HG02870 (cell line): ENCODE data around the gene EPHB1.

Experiments
- ATAC-seq: cut with Tn5 transposase; IDR thresholded peaks from one replicate; pipeline ENCODE4 v1.9.1; 2021; ENCODE audit warnings: mild to moderate bottlenecking, moderate library complexity; ENCODE audit not compliant: unreplicated experiment

Gene EPHB1

DNA sequence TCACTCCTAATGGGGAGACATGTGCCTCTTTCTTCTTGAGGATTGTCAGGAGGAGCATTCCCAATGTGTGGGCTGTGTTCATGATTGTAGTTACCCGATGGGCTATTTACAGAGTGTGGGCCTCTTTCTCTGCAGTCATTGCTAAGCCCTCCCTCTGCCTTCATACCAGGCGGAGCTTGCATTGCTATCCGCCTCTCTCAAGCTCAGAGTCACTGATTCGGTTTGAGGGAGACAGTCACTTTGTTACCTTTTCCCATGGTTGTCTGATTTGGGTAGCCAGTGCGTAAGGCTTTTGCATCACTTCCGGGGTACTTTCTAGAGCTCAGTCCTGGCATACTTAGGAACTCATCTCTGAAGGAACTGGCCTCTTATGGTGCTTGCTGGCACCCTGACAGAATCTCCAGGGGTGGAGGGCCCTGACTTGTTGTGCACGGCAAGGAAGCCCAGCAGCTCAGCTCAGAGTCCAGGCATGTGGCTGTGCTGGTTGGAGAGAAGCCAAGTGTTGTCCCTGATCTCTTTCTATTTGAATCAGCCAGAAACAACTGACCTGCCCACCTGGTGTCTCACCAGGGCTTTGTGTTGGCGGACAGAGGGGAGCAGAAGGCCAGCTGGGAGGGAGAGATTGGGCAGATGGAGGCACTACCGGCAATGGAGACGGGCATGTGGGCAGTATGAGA, 79.8 kb downstream of the EPHB1 start:
- no peak for ATAC-seq

DNA sequence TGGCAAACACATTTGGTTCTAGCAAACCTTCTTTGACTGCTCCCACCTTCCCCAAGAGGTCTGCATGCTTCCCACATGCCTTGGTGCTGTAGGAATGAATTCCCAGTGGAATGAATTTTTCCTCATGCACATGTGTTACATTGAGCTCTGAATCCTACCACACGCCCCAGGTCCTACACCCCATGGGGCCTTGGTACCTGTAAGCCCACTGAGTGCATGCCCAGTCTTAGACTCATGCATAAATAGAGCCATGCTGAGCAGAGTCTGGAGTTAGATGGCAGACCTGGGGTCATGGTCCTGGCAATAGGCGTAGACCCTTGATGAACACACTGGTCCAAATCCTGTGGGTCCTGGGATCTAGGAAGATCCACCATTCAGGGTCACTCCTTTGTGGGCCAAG, 81.8 kb downstream of the EPHB1 start:
- ATAC-seq, result no peak

DNA sequence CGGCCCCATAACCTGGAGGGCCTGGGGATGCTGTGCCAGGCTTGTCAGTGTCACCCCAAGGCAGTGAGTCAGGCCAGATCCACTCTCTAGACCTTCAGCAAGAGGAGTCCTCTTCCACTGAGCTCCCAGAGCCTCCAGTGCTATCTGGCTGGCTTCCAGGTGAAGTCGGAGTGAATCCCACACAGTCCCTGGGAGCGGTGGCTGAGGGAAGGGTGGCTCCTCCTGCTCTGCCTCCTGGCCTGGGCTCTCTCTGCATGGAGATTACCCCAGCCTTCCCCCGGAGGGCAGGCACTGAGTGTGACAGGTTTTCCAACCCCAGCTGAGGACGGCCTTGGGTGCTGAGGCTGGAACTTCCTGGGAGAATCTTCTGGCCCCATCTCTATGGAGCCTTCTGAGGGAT, 82.7 kb downstream of the EPHB1 start:
- no peak for ATAC-seq

DNA sequence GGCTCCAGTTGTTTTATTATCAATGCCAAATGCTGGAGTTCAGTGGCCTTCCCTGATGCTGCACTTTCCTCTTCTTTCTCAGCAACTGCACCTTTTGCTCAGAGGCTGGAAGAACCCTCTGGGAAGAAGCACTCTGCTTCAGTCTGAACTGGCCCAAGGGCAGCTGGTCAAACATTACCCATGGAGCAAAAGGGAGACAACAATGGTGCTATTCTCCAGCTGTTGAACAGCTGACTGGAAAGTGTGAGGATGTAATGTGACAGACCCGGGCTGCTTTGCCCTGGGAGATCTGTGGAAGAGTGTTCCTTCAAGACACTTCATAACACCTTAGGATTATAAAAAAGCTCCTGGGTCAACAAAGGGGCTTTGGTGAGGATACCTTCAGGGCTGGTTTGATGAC, 84.9 kb downstream of the EPHB1 start:
- ATAC-seq, result no peak

DNA sequence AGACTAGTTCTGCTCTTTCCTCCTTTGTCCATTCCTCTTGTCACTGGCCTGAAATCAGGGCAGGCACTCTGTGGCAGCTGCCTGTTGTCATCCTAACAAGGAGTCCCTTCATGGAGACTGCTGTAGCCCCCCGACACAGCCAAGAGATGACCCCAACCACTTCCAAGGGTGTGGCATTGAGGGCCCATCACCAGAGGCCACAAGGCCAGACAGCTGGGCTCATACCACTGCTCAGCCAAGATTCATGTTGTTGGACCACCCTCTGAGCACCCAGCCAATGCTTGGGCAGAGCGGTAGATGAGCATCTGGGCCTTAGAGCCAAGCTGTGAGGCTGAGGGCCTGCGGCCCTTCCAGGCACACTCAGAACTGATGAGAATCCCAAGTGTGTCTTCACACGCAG, 85.4 kb downstream of the EPHB1 start:
- no peak for ATAC-seq

DNA sequence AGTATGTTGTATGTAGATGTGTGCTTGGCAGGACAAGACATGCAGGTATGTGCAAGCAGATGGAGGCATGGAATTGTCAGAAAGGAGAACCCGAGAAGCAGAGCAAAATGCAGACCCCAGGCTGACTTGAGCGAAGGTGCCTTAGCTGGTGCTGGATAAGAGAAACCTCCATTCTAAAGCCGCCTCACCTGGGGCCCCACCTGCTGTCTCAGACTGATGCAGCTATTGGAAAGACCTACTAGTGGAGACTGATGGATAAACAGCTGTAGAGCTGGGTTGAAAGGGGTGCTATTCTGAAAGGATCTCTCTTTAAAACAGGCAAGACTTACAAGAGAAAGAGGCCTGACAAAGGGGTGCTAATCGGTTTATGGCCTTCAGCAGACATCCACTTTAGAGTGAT, 86.2 kb downstream of the EPHB1 start:
- ATAC-seq, result no peak

DNA sequence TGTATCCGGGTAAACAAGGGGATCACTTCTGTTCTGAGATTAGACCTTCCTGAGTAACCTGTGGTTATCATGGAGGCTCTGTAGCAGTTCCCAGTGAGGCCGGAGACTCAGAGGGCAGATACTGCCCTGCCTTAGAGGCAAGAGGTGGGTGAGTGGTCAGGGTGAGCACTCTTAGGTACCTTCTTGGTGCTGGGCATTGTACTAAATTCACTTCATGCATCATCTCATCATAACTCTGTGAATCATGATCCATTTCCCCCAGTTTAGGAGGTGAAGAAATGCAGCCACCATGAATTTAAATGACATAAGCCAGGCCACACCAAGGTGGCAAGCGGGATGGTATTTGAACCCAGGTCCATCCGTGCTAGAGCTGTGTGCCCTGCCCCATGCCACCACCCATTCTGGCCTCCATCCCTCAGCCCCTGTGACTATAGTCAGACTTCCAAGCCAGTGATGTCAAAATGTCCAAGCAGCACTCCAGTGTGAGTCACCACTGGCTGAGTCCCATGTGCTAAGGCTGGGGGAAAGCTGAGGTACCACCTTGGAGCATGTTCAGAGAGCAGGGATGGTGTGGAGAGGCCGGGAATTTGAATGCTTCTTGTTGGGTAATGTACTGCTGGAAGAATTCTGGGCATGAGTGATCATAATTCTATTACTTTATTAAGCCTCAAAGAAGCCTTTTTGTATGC, 88.8 kb downstream of the EPHB1 start:
- ATAC-seq, result no peak

DNA sequence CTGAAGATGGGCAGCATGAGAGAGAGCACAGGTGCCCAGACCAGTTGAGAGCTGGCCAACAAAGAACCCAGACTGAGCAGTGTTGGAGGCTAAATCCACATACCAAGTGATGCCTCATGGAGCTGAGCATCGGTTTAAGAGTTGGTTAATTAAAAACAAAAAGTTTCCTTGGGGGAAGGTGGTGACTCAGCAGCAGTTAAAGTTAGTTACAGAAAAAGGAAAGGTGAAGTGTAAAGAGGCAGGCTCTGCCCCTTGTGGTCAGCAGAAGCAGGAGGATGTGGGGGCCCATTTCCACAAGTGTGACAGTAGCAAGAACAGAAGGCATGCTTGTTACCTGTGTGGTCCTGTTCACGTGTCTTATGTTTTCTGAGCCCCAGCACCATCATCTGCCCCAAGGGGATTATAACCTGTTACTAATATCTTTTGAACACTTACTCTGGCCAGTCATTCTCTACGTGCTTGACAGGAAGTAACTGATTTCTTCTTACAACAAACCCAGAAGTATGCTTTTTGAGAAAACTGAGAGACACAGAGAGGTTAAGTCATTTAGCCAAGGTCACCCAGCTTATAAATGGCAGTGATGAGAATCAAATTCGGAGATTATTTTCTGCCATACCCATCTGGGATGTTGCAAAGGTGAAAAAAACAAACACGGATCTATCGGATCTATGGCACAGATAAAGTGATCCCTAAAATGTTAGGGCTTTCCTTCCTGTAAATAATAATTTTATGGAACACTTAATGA, 91.0 kb downstream of the EPHB1 start:
- ATAC-seq, result peak; percentile 86

DNA sequence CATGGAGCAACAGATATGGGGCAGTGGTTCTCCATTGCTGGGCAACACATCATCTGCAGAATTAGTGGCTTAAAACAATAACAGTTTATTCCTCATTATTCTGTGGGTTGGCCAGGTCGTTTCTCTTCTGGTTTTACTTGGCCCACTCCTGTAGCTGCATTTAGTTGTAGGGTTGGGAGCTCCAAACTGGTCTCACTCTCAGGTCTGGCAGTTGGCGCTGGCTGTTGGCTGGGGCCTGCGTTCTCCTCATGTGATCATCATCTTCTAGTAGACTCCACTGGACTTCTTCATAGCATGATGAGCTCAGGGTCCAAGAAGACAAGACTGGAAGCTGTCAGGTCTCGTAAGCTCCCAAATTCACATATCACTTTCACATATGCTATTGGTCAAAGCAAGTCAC, 91.9 kb downstream of the EPHB1 start:
- no peak for ATAC-seq

DNA sequence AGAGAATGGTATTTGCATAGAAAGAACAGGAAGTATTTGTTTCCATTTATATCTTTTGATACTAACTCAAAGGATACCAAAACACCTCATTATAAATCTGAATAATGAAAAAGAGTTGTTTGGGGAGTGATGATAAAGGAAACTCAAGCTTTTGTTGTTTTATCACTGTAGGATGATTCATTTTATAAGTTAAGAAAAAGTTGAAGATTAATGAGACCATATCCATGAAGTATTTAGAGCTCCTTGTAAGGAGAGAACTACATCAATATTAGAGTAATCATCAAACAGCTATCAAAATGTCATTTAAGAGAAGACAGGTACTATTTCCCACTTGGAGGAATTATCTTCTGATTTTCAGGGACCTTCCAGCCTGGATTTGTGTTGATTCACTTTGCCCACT, 92.5 kb downstream of the EPHB1 start:
- no peak for ATAC-seq

DNA sequence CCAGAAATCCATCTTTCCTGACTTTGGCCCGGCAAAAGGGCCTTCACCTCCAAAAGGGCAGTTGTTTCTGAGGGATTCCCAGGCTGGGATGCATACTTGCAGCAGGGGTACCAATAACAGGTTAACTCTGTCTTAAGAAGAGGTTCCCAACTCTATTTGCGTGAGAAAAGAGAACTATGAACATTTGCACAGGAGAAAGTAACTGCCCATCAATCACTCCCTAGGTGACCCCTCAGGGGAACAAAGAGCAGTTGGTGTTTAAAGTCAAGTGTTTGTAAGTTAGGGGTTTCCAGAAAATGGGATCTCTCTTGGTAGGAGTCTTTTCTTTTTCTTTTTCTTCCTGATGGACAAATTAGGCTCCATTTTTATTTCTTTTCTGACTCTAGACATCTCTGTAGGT, 97.3 kb downstream of the EPHB1 start:
- no peak for ATAC-seq

DNA sequence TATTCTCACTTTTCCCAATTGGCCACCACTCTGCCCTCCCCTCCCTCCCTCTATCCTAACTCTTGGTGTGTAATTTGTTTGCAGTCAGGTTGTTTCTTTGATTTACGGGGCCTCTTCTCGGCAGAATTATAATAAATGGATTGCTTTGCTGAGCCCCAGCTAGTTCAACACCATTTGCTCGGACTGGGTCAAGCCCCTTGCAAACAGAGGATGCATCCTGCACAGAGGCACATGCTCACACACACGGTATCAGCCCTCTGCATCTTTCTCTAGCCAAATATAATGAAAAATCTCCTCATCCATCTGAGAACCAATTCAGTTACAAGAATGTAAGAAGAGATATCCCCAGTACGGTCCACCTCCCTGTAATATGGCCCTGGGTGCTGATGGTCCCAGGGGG, 97.7 kb downstream of the EPHB1 start:
- ATAC-seq, result no peak

DNA sequence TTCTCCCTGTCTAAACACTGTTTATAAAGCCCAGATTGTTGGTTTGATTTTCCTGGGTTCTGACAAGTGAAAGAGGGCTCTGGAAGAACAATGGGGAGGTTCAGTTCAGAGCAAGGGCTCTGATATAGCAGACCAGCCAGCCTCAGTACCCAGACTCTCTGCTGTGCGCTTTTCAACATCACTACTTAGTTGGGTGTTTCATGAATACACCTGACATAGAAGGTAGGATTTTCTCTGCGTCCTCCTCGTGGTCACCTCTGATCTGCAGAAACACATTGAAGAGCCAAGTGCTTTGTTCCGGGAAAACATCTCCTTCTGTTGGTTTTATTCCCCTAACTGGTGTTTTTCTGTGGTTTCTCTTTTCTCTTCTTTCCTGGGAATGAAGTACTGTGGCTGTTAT, 99.5 kb downstream of the EPHB1 start:
- no peak for ATAC-seq

DNA sequence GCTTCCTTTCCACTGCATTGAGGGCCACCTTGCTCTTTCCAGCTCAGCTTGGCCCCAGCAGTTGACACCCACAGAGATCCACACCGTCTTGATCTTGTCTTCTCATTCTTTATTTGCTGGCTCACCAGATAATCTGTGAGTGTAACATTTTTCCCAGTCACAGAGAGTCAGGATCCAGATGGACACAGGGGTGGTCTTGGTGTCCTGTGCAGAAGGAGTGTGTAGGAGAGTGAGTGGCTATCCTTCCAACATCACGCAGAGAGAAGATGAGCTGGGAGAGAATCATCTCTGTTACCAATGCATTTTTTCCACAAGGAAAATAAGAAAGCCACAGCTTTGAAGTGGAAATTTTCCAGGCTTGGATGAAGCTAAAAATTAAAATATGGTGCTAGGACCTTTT, 100.1 kb downstream of the EPHB1 start:
- no peak for ATAC-seq

DNA sequence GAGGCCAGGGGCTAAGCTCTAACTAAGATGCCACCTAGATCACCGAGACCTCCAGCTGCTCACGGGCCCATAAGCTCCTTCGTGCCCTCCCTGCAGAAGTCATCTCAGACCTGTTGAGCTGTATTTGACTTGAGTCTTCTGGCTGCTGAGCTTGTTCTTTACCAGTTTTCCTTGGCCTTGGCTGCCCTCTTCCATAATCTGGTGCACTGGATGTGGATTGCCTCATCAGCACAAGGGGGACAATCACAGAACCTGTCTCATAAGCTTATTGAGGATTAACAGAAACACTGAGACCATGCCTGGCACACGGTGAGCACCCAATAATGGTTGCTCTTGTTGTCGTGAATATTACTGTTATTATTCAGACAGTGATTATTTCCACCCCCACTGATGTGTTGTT, 101.1 kb downstream of the EPHB1 start:
- no peak for ATAC-seq

DNA sequence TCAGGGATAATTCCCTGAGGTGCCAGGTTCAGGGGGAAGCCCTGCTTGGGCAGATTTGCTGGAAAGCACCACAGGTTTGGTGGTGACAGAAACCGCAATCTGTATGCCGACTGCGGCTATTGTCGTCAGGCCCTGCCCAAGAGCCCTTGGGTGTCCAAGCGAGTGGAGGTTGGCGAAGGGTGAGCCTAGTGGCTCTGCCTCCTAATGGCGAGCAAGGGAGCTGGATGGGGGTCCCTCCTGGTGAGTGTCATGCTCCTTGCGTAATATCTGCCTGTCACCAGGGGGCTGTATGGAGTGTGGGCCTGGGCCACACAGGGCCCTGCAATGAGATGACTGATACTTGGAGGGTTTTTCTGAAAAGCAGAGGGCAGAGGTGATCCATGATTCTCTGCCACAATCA, 101.6 kb downstream of the EPHB1 start:
- no peak for ATAC-seq

DNA sequence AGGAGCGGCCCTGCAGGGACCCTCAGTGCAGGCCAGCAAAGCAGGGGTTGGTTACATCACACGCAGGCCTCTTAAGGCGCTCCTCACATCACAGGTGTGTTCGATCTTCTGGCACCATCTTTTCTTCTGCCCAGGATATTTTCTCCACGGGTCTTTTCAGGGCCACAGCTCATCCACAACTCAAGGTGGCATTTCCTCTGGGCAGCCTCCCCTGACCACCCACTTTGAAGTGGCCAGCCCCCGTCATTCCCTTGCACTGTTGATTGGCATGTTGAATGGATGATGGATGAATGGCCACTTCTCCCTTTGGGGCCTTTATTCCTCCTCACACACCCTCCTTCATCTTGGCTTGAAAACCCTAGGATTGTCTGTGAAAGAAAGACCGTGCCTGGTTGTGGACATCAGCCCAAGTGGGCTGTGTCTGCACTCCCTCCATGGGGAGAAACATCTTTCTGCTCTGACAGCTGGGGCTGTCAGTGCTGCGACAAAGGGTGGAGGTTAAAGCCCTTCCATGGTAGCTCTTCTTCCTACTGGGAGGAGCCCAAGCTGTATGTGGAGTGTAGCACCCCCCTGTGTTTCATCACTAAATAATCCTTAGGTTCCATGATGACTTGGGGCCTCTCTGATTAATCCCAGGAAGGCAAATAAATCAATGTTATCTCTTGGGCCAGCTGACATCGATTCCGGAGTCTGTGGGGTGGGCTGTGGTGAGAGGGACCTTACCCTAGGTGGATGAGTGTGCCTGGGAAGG, 102.5 kb downstream of the EPHB1 start:
- ATAC-seq, result no peak

DNA sequence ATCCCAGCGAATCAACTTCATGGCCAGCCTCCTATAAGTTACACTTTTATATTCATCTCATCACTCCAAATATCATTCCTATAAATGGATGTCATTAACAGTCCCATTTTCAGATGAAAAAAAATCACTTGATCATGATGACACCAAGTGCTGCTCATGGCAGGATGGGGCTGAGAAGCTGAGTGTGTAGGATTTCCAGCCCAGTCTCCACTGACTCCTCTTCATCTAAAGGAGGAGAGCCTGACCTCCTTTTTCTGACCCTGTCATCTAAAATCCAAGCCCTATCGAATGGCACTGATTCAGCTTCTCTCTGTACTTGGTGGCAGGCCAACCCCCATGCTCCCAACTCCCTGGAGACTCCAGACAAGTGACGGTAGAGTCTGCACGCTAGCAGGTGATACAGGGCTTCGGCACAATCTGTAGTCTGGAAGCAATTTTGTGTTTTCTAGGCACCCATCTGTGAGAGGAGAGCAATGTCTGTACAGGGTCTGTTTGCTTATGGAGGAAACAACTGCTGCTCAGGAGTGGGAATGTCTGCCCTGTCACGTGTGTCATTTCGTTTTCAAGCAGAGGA, 103.2 kb downstream of the EPHB1 start:
- no peak for ATAC-seq

DNA sequence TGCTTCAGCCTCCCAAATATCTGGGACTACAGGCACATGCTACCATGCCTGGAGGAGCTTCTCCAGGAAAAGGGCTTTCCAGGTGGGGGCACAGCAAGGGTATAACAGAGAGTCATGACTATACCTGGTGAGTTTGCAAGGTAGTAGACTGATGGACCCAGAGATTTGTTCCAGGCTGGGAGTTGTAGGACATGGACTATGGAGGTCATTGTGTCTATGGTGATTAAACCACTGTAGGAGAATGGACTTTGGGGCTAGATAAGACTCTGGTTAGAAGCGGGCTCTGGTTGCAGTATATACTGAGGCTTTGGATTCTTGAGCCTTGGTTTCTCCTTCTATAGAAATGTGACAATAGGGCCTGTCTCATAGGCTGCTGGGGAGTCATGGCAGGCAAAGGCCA, 104.7 kb downstream of the EPHB1 start:
- ATAC-seq, result no peak

DNA sequence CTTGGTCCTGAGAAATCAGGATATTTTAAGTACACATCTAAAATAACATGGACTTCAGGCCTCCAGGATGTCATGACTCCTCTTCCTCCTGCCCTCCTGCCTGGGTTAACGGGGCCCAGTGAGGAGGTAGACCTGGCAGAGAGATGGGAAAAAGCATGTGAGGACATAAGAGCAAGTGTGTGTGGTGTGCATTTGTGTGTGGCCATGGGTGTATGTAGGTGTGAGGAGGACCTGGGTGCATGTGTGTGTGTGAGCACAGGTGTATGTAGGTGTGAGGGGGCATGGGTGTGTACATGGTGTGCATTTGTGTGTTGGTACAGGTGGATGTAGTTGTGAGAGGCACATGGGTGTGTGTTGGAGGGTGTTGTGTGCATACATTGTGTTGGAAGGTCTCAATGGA, 105.4 kb downstream of the EPHB1 start:
- no peak for ATAC-seq

DNA sequence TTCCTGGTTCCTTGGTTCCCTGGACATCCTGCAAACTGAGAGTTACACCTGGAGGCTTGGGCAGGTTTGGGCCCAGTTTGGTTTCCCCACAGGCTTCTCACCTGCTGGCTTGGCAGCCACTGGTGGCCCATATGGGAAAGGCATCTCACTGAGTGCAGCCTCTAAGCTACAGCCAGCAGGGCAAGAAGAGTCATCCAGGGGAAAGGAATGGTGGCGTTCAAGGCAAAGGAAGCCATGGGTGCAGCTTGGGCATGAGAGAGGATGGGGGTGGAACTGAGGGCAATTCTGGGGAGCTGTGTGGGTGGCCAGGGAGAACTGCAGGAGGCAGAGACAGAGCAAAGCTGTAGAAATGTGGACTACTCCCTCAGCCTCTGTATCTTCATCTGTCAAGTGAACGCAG, 106.4 kb downstream of the EPHB1 start:
- ATAC-seq, result no peak
